Large intestine (tissue), 3 donors: ENCODE data around the gene BPTF. TPM values are rescaled to one million over a fixed set of nuclear protein-coding genes. Genes with fewer than 3 reads are reported as not detected.
"Not testable (repeated sequence)": the region's sequence is repeated elsewhere in the genome, so short reads cannot be mapped to it uniquely, and the experiment has no call there.

Experiments used
- DNase-seq, 2 donors: peaks; one replicate each; pipeline versions ENCODE4 v3.0.0 to v3.0.0-alpha.2; 2013
- H3K27ac ChIP-seq: one replicate; pipeline ENCODE4 v1.5.1; 2013; ENCODE audit warnings: low read length
- H3K27me3 ChIP-seq: 2 replicates; pipeline ENCODE4 v1.6.1; 2013; ENCODE audit warnings: low read length; ENCODE audit not compliant: control insufficient read depth, insufficient read depth
- H3K36me3 ChIP-seq: 2 replicates; pipeline ENCODE4 v1.6.1; 2013; ENCODE audit warnings: low read length; ENCODE audit not compliant: control insufficient read depth, insufficient read depth
- H3K4me1 ChIP-seq: one replicate; pipeline ENCODE4 v1.6.1; 2013; ENCODE audit warnings: low read length; ENCODE audit not compliant: control insufficient read depth, insufficient read depth
- H3K4me3 ChIP-seq: one replicate; pipeline ENCODE4 v1.5.1; 2013; ENCODE audit warnings: low read length
- H3K9me3 ChIP-seq: one replicate; pipeline ENCODE4 v1.6.1; 2013; ENCODE audit warnings: mild to moderate bottlenecking, low read depth, low read length, moderate library complexity; ENCODE audit not compliant: control insufficient read depth
- WGBS: methylation state at CpG from one replicate; pipeline ENCODE4 v1.1.5; 2013; ENCODE audit warnings: low lambda C conversion rate; ENCODE audit not compliant: insufficient coverage; 5-methylcytosine and 5-hydroxymethylcytosine counted together
- polyA plus RNA-seq: library from polyadenylated mRNA; unstranded; fragments of 120-200 nt; gene quantifications from one replicate; pipeline ENCODE4 v1.2.1, GENCODE V29; 2013

The BPTF gene
- polyA plus RNA-seq, 1 donor, result 62.2 TPM

DNA sequence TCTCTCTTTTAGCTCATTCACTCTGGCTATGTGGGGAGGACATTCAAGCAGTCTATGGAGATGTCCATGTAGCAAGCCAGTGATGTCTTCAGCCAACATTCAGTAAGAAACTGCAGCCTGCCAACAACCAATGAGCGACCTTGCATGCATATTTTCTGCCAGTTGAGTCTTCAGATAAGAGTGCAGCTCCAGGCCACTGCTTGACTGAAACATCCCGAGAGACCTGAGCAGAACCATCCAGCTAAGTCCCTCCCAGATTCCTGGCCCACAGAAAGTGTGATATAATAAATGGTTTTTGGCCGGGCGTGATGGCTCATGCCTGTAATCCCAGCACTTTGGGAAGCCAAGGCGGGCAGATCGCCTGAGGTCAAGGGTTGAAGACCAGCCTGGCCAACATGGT is 181.5 kb downstream of the BPTF start:
- Histone ChIP-seq H3K27me3 (no peaks in the 10 kb centered on the region), H3K4me1 (no peaks in the 10 kb centered on the region), H3K36me3 (no peaks in the 10 kb centered on the region), H3K4me3 (no peak overlapping the region), H3K27ac (no peak overlapping the region), H3K9me3 (no peaks in the 10 kb centered on the region)
- DNase-seq, result peak in 1 of 2 donors; percentile 11
- WGBS, result no CpG with 5 or more reads among the region's 6 CpGs

DNA sequence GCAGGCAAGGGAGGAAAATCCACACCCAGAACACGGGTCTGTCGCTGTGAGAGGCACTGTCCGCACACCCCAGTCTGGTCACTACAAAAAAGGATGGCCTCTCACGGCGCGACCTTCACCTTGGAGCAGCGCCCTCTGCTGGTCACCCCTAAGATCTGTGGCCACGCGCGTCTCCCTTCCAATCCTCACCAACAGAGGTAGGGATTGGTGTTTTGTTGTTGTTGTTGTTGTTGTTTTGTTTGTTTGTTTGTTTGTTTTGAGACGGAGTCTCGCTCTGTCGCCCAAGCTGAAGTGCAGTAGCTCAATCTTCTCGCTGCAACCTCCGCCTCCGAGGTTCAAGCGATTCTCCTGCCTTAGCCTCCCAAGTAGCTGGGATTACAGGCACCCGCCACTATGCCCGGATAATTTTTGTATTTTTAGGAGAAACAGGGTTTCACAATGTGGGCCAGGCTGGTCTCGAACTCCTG is 185.9 kb downstream of the BPTF start:
- H3K27ac ChIP-seq, result no peak overlapping the region
- 100% methylated on average over 1 of the region's 20 CpGs for WGBS
- H3K27me3 ChIP-seq, result no peaks in the 10 kb centered on the region
- H3K4me3 ChIP-seq, result no peak overlapping the region
- peak in 1 of 2 donors; percentile 15 for DNase-seq
- H3K36me3 ChIP-seq, result no peaks in the 10 kb centered on the region
- H3K4me1 ChIP-seq, result no peaks in the 10 kb centered on the region
- H3K9me3 ChIP-seq, result no peaks in the 10 kb centered on the region

DNA sequence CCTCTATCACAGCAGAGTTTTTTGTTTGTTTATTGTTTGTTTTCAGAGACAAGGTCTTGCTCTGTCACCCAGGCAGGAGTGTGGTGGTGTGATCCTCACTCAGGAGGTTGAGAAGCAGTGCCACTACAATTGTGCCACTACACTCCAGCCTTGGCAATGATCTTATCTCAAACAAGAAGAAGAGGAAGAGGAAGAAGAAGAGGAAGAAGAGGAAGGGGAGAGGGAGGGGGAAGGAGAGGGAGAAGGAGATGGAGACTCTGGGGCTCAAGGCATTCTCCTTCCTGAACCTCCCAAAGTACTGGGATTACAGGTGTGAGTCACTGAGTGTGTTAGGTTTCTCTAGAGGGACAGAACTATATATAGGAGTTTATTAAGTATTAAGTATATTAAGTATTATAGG is 188.1 kb downstream of the BPTF start:
- no peak for DNase-seq
- Histone ChIP-seq H3K36me3 (no peaks in the 10 kb centered on the region), H3K27me3 (no peaks in the 10 kb centered on the region), H3K9me3 (no peaks in the 10 kb centered on the region), H3K4me3 (no peak overlapping the region), H3K4me1 (no peaks in the 10 kb centered on the region), H3K27ac (no peak overlapping the region)

DNA sequence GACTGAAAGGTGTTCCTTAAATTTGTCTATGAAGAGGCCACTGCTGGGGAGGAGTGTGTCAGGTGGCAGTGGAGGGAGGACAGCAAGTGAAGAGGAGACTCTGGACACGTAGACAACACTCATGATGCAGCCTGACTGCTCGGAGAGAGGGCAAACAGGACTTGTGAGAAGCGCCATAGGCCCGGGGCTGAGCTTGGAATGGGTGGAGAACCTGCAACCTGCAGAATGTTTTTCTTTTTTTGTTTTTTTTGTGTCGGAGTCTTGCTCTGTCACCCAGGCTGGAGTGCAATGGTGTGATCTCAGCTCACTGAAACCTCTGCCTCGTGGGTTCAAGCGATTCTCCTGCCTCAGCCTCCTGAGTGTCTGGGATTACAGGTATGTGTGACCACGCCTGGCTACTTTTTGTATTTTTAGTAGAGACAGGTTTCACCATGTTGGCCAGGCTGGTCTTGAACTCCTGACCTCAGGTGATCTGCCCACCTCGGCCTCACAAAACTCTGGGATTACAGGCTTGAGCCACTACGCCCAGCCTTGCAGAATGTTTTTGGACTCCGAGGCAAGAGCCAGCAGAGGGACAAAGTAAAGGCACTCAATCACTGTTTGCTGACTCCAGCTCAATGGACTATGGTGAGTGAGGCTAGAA is 189.9 kb downstream of the BPTF start:
- Histone ChIP-seq H3K27me3 (no peaks in the 10 kb centered on the region), H3K27ac (no peak overlapping the region), H3K9me3 (no peaks in the 10 kb centered on the region), H3K4me1 (no peaks in the 10 kb centered on the region), H3K36me3 (no peaks in the 10 kb centered on the region), H3K4me3 (no peak overlapping the region)
- no peak for DNase-seq
- WGBS, result 62% methylated on average over 2 of the region's 11 CpGs

DNA sequence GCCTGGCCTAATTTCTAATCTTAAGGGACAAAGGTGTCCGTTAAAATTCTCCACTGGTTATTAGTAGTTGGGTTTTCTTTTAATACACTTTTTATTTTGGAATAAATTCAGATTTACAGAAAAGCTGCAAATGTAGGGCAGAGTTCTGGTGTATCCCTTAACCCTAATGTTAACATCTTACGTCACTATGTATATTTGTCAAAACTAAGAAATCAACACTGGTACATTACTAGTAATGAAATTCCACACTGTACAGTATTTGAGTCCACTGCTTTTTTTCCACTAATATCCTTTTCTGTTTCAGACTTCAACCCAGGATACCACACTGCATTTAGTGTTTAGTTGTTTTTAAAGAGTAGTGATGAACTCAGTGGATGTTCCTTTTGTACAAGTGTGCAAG is 191.5 kb downstream of the BPTF start:
- H3K36me3 ChIP-seq, result no peaks in the 10 kb centered on the region
- WGBS, result no CpG with 5 or more reads among the region's 2 CpGs
- H3K4me1 ChIP-seq, result no peaks in the 10 kb centered on the region
- no peak for DNase-seq
- H3K4me3 ChIP-seq, result no peak overlapping the region
- H3K9me3 ChIP-seq, result no peaks in the 10 kb centered on the region
- no peak overlapping the region for H3K27ac ChIP-seq
- no peaks in the 10 kb centered on the region for H3K27me3 ChIP-seq

DNA sequence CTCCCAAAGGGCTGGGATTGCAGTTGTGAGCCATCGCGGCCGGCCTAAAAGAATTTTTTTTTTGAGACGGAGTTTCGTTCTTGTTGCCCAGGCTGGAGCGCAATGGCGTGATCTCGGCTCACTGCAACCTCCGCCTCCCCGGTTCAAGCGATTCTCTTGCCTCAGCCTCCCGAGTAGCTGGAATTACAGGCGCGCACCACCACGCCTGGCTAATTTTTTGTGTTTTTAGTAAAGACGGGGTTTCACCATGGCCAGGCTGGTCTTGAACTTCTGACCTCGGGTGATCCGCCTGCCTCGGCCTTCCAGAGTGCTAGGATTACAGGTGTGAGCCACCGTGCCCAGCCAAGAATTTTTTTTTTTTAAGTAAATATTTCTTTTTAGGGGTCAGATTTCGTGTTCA is 193.2 kb downstream of the BPTF start:
- H3K4me1 ChIP-seq, H3K27ac ChIP-seq, DNase-seq, H3K27me3 ChIP-seq, H3K36me3 ChIP-seq, H3K4me3 ChIP-seq, H3K9me3 ChIP-seq: not testable (repeated sequence)
- WGBS, result no CpG with 5 or more reads among the region's 21 CpGs

DNA sequence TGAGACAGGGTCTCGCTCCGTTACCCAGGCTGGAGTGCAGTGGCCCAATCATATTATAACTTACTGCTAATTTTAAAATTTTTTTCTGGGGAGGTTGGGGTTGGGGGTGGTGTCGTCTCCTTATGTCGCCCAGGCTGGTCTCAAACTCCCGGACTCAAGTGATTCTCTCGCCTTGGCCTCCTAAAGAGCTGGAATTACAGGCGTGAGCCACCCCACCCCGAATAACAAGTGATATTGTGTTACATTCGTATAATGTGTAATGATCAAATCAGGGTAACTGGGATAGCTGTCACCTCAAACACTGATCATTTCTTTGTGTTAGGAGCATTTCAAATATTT is 194.0 kb downstream of the BPTF start:
- no peaks in the 10 kb centered on the region for H3K36me3 ChIP-seq
- H3K27ac ChIP-seq, result no peak overlapping the region
- DNase-seq, result no peak
- no peaks in the 10 kb centered on the region for H3K4me1 ChIP-seq
- 30% methylated on average over 2 of the region's 9 CpGs for WGBS
- no peaks in the 10 kb centered on the region for H3K27me3 ChIP-seq
- no peaks in the 10 kb centered on the region for H3K9me3 ChIP-seq
- H3K4me3 ChIP-seq, result no peak overlapping the region

DNA sequence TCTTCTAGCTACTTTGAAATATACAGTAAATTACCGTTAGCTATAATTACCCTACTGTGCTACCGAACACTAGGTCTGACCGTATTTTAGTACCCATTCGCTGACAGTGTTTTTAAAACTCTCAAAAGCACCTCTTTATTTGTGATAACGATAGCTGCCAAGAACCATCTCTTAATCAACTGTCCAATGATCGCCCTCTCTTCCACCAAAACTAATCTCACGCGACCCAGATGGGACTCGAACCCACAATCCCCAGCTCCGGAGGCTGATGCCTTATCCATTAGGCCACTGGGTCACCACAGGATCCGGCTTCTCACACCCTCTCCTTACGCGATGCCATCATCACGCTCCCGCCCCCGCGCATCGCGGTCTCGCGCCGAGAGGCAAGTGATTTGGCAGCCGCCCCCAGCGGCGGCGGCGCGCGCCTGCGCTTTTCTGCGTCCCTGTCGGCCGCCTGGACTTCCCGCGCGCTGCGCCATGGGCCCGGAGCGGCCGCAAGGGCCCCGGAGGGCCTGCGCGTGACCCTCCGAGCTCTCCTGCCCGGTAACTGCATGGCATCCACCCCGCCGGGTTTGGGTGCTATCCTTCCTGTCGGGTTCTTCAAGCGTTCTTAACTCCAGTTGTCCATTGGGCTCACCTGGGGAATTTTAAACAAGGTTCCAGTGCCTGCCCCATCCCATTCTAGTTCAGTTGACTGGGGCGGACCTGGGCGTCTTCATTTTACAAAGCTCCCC is 194.5 kb downstream of the BPTF start:
- no peaks in the 10 kb centered on the region for H3K27me3 ChIP-seq
- 8% methylated on average over 8 of the region's 51 CpGs for WGBS
- no peaks in the 10 kb centered on the region for H3K4me1 ChIP-seq
- H3K27ac ChIP-seq, result peak overlapping the region; percentile 87
- H3K36me3 ChIP-seq, result no peaks in the 10 kb centered on the region
- DNase-seq, result peak; percentile 95 to 96
- H3K9me3 ChIP-seq, result no peaks in the 10 kb centered on the region
- H3K4me3 ChIP-seq, result peak overlapping the region; percentile 85

DNA sequence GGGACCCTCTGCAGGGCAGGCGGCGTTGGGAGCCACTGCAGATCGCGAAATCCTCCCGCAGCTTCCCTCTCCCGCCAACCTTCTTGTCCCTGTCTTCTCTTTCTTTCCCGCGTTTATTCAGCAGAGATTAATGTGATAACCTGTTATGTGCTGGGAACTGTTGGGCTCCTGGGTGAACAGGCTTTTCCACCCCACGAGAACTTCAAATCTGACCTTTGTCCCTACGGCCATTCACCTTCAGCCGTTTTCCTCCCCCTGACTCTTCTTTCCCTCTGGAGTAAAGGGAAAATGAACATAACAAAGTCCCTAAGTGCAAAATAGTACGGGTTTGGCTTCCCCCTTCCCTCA is 195.1 kb downstream of the BPTF start:
- Histone ChIP-seq H3K4me1 (no peaks in the 10 kb centered on the region), H3K4me3 (peak overlapping the region; percentile 85), H3K9me3 (no peaks in the 10 kb centered on the region), H3K27ac (peak overlapping the region; percentile 87), H3K27me3 (no peaks in the 10 kb centered on the region), H3K36me3 (no peaks in the 10 kb centered on the region)
- WGBS, result no CpG with 5 or more reads among the region's 12 CpGs
- DNase-seq, result peak in 1 of 2 donors; percentile 69

DNA sequence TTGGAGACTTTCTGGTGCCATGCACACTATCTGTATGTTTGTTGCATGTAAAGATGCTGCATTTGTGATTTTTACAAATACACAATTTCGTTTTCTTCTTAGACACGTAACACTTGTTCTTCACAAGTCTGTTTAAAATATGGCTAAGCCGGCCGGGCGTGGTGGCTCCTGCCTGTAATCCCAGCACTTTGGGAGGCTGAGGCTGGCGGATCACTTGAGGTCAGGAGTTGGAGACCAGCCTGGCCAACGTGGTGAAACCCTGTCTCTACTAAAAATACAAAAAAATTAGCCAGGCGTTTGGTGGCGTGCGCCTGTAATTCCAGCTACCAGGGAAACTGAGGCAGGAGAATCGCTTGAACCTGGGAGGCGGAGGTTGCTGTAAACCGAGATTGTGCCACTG is 195.5 kb downstream of the BPTF start:
- 82% methylated on average over 4 of the region's 13 CpGs for WGBS
- peak overlapping the region; percentile 87 for H3K27ac ChIP-seq
- H3K9me3 ChIP-seq, H3K4me1 ChIP-seq, H3K27me3 ChIP-seq, H3K36me3 ChIP-seq, DNase-seq: not testable (repeated sequence)
- H3K4me3 ChIP-seq, result peak overlapping the region; percentile 85

DNA sequence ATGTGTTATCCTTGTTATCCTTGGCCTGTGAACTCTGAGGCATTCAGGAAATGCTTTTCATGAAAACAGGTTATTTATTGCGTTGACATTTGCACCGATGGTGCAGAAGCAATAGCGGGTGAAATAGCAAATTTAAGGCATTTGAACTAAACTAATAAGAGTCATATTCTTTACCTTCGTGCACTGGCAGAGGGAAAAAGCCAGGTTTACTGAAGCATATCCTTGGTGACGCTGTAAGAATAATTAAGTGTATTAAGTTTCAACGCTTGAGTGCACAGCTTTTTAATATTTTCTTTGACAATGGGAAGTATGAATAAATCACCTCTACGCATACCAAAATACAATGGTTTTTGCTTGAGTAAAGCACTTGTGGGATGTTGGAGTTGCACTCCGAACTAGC is 196.7 kb downstream of the BPTF start:
- DNase-seq, result no peak
- WGBS, result 90% methylated on average over 2 of the region's 8 CpGs
- H3K9me3 ChIP-seq, result no peaks in the 10 kb centered on the region
- no peaks in the 10 kb centered on the region for H3K36me3 ChIP-seq
- no peaks in the 10 kb centered on the region for H3K27me3 ChIP-seq
- H3K27ac ChIP-seq, result no peak overlapping the region
- no peak overlapping the region for H3K4me3 ChIP-seq
- H3K4me1 ChIP-seq, result no peaks in the 10 kb centered on the region
